Jurkat, Clone E6-1 (cell line): ENCODE results near the gene PAGR1.
"Not testable (repeated sequence)": the region's sequence is repeated elsewhere in the genome, so short reads cannot be mapped to it uniquely, and the experiment has no call there.

Experiments
- DNase-seq: peaks from one replicate; pipeline ENCODE4 v3.0.0-alpha.2; 2011; ENCODE audit warnings: low read depth, low spot score
- H3K4me3 ChIP-seq: 2 replicates; pipeline ENCODE4 v1.5.1; 2011; ENCODE audit warnings: mild to moderate bottlenecking, low read length, control low read depth, moderate library complexity

Gene PAGR1

DNA sequence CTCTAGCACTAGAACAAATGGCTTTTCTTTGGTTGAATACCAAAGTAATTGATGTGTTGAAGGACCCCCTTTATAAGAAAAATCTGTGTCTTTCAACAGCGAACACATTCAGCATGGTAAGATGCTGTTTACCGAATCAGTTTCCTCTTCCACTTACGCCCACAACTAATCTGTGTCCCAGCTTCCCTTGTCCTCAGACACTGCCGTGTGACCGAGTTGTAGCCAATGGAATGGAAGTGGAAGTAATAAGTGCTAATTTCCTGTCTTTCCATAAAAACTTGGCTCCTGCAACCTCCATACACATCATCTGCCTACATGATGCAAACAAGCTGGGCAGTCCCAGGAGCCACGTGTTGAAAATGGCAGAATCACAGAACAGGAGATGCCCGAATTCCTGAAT is 36.7 kb downstream of the PAGR1 start:
- DNase-seq, result no peak
- H3K4me3 ChIP-seq, result no peak overlapping the region

DNA sequence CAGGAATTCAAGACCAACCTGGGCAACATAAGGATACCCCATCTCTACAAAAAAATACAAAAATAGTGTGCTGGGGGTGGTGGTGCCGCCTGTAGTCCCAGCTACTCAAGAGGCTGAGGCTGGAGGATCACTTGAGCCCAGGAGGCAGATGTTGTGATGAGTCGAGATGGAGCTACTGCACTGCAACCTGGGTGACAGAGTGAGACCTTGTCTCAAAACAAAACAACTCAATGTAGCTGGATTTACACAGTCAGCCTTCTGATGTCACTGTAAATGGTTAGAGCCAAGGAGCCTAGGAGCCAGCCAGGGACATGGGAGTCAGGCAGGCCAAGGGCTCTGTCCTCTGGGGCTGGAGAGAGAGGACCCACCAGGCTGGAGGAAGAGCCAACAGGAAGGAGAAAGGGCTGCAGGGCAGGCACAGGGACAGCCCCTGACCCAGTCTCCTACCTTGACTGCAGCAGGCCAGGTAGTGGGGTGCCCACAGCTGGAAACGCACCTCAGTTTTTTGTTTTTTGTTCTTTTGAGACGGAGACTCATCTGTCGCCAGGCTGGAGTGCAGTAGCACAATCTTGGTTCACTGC is 38.7 kb downstream of the PAGR1 start:
- DNase-seq, result no peak
- H3K4me3 ChIP-seq, result no peak overlapping the region

GRCh38 chr16:29857133-29857760 is 41.3 kb downstream of the PAGR1 start:
- no peak overlapping the region for H3K4me3 ChIP-seq
- DNase-seq, result no peak

- DNase-seq, result no peak
- H3K4me3 ChIP-seq, result no peak overlapping the region
Observed at GRCh38 chr16:29858149-29858849, 42.3 kb downstream of the PAGR1 start.

- DNase-seq, result no peak
- no peak overlapping the region for H3K4me3 ChIP-seq
Observed at GRCh38 chr16:29858974-29859373, 43.0 kb downstream of the PAGR1 start.

- DNase-seq, result no peak
- H3K4me3 ChIP-seq, result no peak overlapping the region
Observed at GRCh38 chr16:29860218-29860617, 44.3 kb downstream of the PAGR1 start.

GRCh38 chr16:29862383-29862883 is 46.5 kb downstream of the PAGR1 start:
- DNase-seq, result no peak
- H3K4me3 ChIP-seq, result peak overlapping the region; percentile 81

- peak; percentile 99 for DNase-seq
- peak within 1 kb of the TSS; percentile 81 for H3K4me3 ChIP-seq
Observed at GRCh38 chr16:29862884-29863668, 47.1 kb downstream of the PAGR1 start, which contains the start of gene CDIPT. Gene CDIPT, minus strand, starts transcription at chr16:29863226. Its CDS starts 369 bp downstream, at chr16:29862857.

GRCh38 chr16:29863669-29863984 is 47.7 kb downstream of the PAGR1 start:
- H3K4me3 ChIP-seq, result peak overlapping the region; percentile 81
- no peak for DNase-seq

GRCh38 chr16:29864205-29864604 is 48.3 kb downstream of the PAGR1 start:
- no peak for DNase-seq
- no peak overlapping the region for H3K4me3 ChIP-seq

DNA sequence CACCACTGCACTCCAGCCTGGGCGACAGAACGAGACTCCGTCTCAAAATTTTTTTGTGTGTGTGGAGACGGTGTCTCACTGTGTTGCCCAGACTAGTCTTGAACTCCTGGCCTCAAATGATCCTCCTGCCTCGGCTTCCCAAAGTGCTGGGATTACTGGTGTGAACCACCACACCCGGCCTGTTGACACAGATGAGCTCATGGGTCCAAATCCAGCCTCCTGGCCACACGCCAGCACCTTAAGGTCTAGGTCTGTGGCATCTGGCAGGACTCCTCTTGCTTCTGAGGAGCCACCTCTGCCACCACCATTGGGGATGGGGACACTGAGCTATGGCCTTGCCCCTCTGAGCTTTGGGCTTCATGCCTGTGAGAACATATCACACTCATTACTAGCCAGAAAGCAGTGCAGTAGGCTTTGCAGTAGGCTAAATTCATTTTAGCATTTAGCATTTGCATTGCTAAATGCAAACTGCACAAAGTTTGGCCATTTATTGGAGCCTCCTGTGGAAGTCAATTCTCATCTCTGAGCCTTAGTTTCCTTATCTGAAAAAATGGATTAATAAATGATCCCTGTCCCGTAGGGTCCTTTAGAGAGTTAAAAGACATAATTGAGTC is 52.6 kb downstream of the PAGR1 start:
- no peak overlapping the region for H3K4me3 ChIP-seq
- DNase-seq, result no peak

- DNase-seq, H3K4me3 ChIP-seq: not testable (repeated sequence)
Observed at GRCh38 chr16:29869067-29869466, 53.1 kb downstream of the PAGR1 start.
